Left ventricle myocardium inferior (tissue), 1 donor: Measurements from ENCODE around the gene DERL3. TPM values are rescaled to one million over a fixed set of nuclear protein-coding genes. Genes with fewer than 3 reads are reported as not detected.

Experiments
- DNase-seq: peaks from one replicate; pipeline ENCODE4 v3.0.0-alpha.2; 2020
- H3K27ac ChIP-seq: fragments of 200-600 bp; replicated peaks from 2 replicates; pipeline ENCODE4 v1.8.0; 2021
- H3K27me3 ChIP-seq: fragments of 200-600 bp; 2 replicates; pipeline ENCODE4 v1.8.0; 2021; ENCODE audit warnings: low read depth
- H3K36me3 ChIP-seq: fragments of 200-600 bp; 2 replicates; pipeline ENCODE4 v1.8.0; 2021
- H3K4me1 ChIP-seq: fragments of 200-600 bp; 2 replicates; pipeline ENCODE4 v1.8.0; 2021
- H3K4me3 ChIP-seq: fragments of 200-600 bp; 2 replicates; pipeline ENCODE4 v1.8.0; 2021; ENCODE audit warnings: mild to moderate bottlenecking, moderate library complexity
- H3K9me3 ChIP-seq: fragments of 200-600 bp; replicated peaks from 2 replicates; pipeline ENCODE4 v1.8.0; 2021
- intact Hi-C: fragments of 100-400 bp; cut with micrococcal nuclease; formaldehyde crosslinking; loops from one replicate; pipeline ENCODE4 v1.11.0; 2022
- long read RNA-seq: library from polyadenylated mRNA; unstranded; transcript quantifications from one replicate; pipeline ENCODE4 v2.0.0, GENCODE V29; 2021
- total RNA-seq: library from RNA; stranded (reverse); fragmentation: NEBNext Ultra II Directional; extraction: Animal tissue kit (Norgen Biotek cat#: 25700); gene quantifications from one replicate; pipeline ENCODE4 v1.2.1, GENCODE V29; 2021
- TF ChIP-seq, protein P1 (sequence below): fragments of 200-600 bp; IDR thresholded peaks from 2 replicates; pipeline ENCODE4 v1.8.0; 2021; ENCODE audit warnings: antibody characterized with exemption, mild to moderate bottlenecking, borderline replicate concordance
- donor health status: DM: no; HTN: yes; CAD: no; lungs with severe emphysema.

Gene DERL3
- total RNA-seq, result 2.0 TPM
- long read RNA-seq, partial matches to known transcripts, result 1 of 5 reads
- long read RNA-seq, other reads (novel, unspliced or antisense), result 3 of 5 reads

DNA sequence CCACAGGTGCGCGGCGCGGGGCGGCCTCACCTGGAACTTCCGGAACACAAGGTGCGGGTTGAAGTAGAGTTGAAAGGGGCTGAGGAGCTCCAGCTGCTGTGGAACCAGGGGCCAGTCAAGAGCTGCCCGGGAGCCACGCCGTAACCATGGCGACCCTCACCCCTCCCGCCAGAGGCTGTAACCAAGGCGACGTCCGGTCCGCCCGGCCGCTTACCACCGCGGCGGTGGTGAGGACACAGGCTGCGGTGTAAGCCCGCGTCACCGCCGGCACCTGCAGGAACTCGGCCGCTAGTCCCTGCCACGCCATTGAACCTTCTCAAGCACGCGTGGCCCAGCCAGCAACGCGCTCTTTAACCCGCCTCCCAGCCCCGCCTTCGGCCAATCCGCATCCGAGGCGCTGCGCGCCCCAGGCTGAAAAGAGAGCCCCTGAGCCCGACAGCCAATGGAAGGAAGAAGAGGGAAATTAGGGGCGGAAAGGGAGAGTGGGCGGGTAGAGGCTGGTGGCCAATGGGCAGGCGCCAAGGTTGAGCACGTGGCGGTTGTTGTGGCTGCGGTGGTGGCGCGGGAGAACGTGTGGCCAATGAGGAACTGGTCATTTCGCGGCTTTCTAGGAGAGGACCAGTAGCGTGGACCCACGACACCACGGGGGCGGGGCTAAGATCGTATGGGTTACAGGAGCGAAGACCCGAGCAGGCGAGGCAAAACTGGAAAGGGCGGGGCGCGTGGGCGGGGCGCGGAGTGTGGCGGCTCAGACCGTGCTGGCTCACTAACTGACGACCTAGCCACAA lies at the start of gene DERL3:
Gene DERL3 (minus strand): TSS at position 326 of the 788 bp plus-strand sequence. CDS start 19 bp downstream, at position 307.
- Histone ChIP-seq H3K9me3 (no peaks in the 10 kb centered on the region), H3K36me3 (peaks cover 20% of the 10 kb centered on the region), H3K27me3 (no peaks in the 10 kb centered on the region), H3K4me3 (peak within 1 kb of the TSS; percentile 58), H3K4me1 (peaks cover 65% of the 10 kb centered on the region), H3K27ac (peak within 1 kb of the TSS; percentile 96)
- TF ChIP-seq, protein P1, sequence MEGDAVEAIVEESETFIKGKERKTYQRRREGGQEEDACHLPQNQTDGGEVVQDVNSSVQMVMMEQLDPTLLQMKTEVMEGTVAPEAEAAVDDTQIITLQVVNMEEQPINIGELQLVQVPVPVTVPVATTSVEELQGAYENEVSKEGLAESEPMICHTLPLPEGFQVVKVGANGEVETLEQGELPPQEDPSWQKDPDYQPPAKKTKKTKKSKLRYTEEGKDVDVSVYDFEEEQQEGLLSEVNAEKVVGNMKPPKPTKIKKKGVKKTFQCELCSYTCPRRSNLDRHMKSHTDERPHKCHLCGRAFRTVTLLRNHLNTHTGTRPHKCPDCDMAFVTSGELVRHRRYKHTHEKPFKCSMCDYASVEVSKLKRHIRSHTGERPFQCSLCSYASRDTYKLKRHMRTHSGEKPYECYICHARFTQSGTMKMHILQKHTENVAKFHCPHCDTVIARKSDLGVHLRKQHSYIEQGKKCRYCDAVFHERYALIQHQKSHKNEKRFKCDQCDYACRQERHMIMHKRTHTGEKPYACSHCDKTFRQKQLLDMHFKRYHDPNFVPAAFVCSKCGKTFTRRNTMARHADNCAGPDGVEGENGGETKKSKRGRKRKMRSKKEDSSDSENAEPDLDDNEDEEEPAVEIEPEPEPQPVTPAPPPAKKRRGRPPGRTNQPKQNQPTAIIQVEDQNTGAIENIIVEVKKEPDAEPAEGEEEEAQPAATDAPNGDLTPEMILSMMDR, result no peak
- DNase-seq, result peak; percentile 98
- intact Hi-C loops, result no loop called here

DNA sequence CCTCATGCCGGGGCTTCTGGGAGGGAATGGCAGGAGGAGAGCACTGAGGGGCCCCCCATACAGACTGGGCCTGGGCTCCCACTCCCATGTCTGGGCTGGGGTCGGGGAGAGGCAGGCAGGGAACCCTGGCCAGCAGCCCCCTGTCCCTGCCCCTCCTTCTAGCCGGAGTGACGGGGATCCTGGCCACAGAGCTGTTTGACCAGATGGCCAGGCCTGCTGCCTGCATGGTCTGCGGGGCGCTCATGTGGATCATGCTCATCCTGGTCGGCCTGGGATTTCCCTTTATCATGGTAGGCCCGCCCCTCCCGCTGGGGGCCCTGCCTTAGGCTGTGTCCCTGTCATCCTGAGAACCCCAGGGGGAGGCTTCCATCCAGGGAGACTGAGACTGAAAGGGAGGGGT lies 45.3 kb upstream of the DERL3 start:
- no peak for DNase-seq
- TF ChIP-seq, protein P1, result no peak
- Histone ChIP-seq H3K4me1 (no peaks in the 10 kb centered on the region), H3K4me3 (no peak overlapping the region), H3K9me3 (no peaks in the 10 kb centered on the region), H3K27ac (no peak overlapping the region), H3K27me3 (no peaks in the 10 kb centered on the region), H3K36me3 (peaks cover 39% of the 10 kb centered on the region)
- intact Hi-C loops, result no loop called here

DNA sequence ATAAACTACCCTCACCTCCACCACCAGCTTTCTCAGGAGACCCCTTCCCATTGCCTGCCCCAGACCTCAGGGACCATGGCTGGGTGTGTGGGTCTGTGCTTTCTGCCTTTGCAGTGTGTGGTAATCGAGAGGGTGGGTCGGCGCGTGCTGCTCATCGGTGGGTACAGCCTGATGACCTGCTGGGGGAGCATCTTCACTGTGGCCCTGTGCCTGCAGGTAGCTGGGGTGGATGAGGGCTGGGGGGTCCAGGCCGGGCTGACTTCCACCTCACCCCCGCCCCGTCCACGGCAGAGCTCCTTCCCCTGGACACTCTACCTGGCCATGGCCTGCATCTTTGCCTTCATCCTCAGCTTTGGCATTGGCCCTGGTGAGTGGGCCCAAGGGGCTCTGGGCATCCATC lies 44.9 kb upstream of the DERL3 start:
- peaks cover 39% of the 10 kb centered on the region for H3K36me3 ChIP-seq
- no peak overlapping the region for H3K4me3 ChIP-seq
- TF ChIP-seq, protein P1, result no peak
- intact Hi-C loops, result no loop called here
- H3K4me1 ChIP-seq, result peaks cover 1% of the 10 kb centered on the region
- no peak overlapping the region for H3K27ac ChIP-seq
- no peaks in the 10 kb centered on the region for H3K27me3 ChIP-seq
- H3K9me3 ChIP-seq, result no peaks in the 10 kb centered on the region
- DNase-seq, result no peak

DNA sequence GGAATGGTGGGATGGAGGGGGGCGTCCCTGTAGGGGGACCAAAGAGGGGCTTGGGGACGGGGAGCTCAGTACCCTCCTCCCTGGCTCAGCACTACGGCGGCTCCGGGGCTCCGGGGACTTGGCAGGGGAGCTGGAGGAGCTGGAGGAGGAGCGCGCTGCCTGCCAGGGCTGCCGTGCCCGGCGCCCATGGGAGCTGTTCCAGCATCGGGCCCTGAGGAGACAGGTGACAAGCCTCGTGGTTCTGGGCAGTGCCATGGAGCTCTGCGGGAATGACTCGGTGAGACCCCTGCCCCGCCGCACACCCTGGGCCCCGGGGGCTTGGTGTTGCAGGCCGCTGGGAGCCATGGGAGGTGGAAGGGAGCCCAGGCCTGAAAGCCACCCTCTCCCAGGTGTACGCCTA lies 43.6 kb upstream of the DERL3 start:
- H3K27me3 ChIP-seq, result no peaks in the 10 kb centered on the region

DNA sequence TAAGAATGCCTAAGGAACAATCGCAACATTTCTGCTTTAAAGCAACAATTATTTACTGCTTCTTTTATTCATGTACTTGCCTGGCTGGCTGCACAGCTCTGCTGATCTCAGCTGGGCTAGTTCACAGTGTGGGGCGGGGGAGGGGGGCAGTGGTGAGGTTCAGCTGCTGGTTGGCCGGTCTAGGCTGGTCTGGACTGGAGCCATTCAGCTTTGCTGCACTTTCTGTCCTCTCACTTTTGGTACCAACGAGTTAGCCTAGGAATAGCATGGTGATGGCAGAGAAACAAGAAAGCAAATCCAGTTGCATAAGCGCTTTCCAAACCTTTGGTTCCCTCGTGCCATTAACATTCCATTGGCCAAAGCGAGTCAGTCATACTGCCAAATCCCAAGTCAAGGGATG lies 39.4 kb upstream of the DERL3 start:
- no peaks in the 10 kb centered on the region for H3K27me3 ChIP-seq
- no peaks in the 10 kb centered on the region for H3K9me3 ChIP-seq
- H3K4me3 ChIP-seq, result no peak overlapping the region
- H3K27ac ChIP-seq, result peak overlapping the region; percentile 65
- peaks cover 13% of the 10 kb centered on the region for H3K4me1 ChIP-seq
- DNase-seq, result peak; percentile 45
- intact Hi-C loops, result no loop called here
- TF ChIP-seq, protein P1, result no peak
- H3K36me3 ChIP-seq, result peaks cover 53% of the 10 kb centered on the region

More for the DNA sequence above, 43.6 kb upstream of the DERL3 start:
- Histone ChIP-seq H3K27ac (no peak overlapping the region), H3K4me1 (peaks cover 12% of the 10 kb centered on the region), H3K9me3 (no peaks in the 10 kb centered on the region), H3K4me3 (no peak overlapping the region), H3K36me3 (peaks cover 46% of the 10 kb centered on the region)
- TF ChIP-seq, protein P1, result no peak
- intact Hi-C loops, result no loop called here
- DNase-seq, result no peak
